ENCODE measurements around the gene FBXO11.

The FBXO11 gene

DNA sequence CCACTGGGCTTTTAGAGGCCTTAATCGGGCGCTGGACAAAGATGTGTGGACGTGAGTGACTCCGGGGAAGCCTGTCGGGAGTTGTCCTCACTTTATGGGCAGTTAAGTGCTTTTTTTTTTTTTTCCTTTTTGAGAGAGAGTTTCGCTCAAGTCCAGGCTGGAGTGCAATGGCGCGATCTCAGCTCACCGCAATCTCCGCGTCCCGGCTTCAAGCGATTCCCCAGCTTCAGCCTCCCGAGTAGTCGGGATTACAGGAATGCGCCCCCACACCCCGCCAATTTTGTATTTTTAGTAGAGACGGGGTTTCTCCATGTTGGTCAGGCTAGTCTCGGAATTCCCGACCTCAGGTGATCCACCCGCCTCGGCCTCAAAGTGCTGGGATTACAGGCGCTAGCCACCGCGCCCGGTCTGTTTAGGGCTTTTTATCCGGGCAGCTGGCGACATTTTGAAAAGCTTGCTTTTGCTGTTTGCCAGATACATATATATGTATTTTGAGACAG is 121.9 kb downstream of the FBXO11 start:
- DNase-seq (ENCODE audit: low read depth), result peak; percentile 26
- H3K4me3 ChIP-seq (ENCODE audit: low read length), result peak overlapping the region; percentile 75
- TF ChIP-seq, protein P1, sequence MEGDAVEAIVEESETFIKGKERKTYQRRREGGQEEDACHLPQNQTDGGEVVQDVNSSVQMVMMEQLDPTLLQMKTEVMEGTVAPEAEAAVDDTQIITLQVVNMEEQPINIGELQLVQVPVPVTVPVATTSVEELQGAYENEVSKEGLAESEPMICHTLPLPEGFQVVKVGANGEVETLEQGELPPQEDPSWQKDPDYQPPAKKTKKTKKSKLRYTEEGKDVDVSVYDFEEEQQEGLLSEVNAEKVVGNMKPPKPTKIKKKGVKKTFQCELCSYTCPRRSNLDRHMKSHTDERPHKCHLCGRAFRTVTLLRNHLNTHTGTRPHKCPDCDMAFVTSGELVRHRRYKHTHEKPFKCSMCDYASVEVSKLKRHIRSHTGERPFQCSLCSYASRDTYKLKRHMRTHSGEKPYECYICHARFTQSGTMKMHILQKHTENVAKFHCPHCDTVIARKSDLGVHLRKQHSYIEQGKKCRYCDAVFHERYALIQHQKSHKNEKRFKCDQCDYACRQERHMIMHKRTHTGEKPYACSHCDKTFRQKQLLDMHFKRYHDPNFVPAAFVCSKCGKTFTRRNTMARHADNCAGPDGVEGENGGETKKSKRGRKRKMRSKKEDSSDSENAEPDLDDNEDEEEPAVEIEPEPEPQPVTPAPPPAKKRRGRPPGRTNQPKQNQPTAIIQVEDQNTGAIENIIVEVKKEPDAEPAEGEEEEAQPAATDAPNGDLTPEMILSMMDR (IDR thresholded peaks at IDR 0.05; ENCODE audit: insufficient read depth, low read depth, low read length, missing control alignments), result no peak

DNA sequence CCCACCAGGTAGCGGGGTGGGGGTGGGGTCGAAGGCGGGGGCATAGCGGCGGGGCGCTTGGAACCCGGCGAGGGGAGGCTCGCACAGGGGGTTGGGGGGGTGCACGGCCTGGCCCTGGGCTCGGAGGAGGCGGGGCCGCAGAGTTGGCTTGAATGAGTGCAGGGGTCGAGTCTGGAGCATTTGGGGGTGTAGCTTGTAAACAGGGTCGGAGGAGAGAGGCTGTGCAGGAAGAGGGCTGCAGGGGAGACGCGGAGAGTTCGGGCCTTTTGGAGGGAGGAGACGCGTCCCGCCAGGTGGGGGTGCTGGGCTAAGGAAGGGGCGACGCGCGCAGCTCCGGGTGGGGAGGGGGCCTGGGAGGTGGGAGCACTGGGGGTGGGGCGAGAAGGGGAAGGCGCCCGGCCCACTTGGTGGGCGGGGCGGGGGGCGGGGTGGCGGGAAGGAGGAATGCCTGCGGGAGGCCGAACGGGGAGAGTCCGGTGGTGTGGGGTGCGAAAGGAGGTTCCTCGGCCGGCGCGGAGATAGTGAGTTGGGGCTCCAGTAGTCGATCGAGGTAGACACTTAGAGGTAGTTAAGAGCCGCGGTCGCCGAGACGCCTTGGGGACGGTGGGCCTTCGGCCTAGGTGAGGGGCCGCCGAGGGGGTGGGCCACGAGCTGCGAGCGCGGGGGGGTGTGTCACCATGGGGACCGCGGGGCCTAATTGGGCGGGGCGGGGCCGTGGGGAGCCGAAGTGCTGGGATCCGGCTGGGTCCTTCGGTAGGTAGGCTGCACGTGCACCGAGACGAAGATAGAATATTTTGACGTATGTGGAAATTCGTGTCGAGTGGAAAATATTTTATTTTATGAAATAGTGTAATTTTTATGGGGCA is 122.6 kb downstream of the FBXO11 start:
- TF ChIP-seq, protein P1 (IDR thresholded peaks at IDR 0.05; ENCODE audit: insufficient read depth, low read depth, low read length, missing control alignments), result no peak
- H3K4me3 ChIP-seq (ENCODE audit: low read length), result peak overlapping the region; percentile 75
- peak; percentile 65 for DNase-seq (ENCODE audit: low read depth)

DNA sequence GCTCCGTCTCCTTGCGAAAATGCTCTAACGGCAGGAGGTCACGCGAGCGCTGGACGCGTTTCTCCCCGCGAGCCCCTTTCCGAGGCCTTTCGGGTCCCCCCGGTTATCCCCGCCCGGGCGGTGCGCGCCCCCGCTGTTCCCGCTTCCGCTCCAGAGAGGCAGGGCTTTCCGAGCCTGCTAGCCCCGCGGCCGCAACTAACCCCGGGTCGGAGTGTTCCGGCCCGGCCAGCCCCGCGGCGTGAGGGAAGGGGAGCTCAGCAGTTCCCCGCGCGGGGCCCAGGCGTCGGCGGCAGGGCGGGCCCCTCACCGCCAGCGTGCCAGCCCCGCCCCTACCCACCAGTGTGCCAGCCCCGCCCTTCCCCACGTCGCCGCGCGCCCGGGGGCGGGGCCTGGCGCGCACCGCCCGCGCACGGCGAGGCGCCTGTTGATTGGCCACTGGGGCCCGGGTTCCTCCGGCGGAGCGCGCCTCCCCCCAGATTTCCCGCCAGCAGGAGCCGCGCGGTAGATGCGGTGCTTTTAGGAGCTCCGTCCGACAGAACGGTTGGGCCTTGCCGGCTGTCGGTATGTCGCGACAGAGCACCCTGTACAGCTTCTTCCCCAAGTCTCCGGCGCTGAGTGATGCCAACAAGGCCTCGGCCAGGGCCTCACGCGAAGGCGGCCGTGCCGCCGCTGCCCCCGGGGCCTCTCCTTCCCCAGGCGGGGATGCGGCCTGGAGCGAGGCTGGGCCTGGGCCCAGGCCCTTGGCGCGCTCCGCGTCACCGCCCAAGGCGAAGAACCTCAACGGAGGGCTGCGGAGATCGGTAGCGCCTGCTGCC is 123.4 kb downstream of the FBXO11 start, which contains the start of gene MSH6:
Gene MSH6 (plus strand): TSS at position 475 of the 815 bp plus-strand sequence. CDS start 89 bp downstream, at position 564.
- TF ChIP-seq, protein P1 (IDR thresholded peaks at IDR 0.05; ENCODE audit: insufficient read depth, low read depth, low read length, missing control alignments), result no peak
- peak within 1 kb of the TSS; percentile 75 for H3K4me3 ChIP-seq (ENCODE audit: low read length)
- DNase-seq (ENCODE audit: low read depth), result peak; percentile 92

DNA sequence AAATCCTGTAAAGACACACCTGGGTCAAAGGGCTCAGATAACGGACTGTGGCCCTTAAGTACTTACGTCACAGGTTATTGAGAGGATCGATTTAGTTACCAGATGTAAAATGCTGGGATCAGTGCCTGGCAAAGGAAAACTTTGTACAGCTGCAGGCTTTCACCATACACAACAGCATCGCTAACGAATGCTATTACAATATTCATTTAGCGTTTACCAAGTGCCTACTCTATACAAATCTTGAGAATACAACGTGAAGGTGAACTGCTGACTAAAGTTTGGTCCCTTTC is 124.0 kb downstream of the FBXO11 start:
- H3K4me3 ChIP-seq (ENCODE audit: low read length), result peak overlapping the region; percentile 60
- no peak for DNase-seq (ENCODE audit: low read depth)
- TF ChIP-seq, protein P1 (IDR thresholded peaks at IDR 0.05; ENCODE audit: insufficient read depth, low read depth, low read length, missing control alignments), result no peak

DNA sequence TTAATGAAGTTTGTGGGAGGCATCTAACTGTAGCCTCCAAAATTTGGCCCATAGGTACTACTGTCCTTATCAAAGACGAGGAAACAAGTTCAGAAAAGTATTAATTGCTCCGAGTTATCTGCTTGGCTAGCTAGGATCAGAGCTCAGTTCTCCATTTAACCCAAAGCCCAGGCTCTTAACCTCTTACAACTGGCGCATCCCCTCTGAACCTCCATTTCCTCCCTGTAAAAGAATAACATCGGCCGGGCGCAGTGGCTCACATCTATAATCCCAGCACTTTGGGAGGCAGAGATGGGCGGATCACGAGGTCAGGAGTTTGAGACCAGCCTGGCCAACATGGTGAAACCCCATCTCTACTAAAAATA is 126.9 kb downstream of the FBXO11 start:
- TF ChIP-seq, protein P1 (IDR thresholded peaks at IDR 0.05; ENCODE audit: insufficient read depth, low read depth, low read length, missing control alignments), result no peak
- H3K4me3 ChIP-seq (ENCODE audit: low read length), result no peak overlapping the region
- DNase-seq (ENCODE audit: low read depth), result no peak

DNA sequence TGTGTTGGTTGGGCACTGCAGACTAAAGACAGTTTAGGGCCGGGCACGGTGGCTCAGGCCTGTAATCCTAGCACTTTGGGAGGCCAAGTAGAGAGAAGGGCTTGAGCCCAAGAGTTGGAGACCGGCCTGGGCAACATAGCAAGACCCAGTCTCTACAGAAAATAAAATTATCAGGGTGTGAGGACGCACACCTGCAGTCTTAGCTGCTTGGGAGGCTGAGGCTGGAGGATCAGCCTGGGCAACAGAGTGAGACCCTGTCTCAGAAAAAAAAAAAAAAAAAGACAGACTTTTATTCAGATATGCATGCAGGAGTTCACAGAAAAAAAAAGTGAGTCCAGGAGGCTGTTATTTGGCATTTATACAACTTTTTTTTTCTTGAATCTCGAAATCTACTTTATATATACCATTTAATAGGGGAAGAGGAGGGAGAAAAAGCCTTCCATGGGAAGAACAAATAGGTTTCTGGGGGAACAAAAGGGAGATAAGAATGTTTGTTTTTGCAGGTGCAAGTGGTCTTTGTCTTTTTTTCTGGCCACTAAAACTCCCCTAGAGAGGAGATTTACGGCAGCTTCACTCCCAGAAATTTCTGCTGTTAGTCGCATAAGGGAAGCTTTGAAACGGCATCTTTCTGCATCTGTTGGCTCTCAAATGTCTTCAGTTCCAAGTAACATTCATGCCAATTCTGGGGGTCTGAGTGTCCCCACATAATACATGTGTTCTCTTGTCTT is 127.4 kb downstream of the FBXO11 start:
- no peak overlapping the region for H3K4me3 ChIP-seq (ENCODE audit: low read length)
- TF ChIP-seq, protein P1 (IDR thresholded peaks at IDR 0.05; ENCODE audit: insufficient read depth, low read depth, low read length, missing control alignments), result no peak
- no peak for DNase-seq (ENCODE audit: low read depth)
